SK-N-SH (cell line): ENCODE measurements around the gene MEN1. TPM values are rescaled to one million over a fixed set of nuclear protein-coding genes. Genes with fewer than 3 reads are reported as not detected.

Experiments
- CTCF ChIA-PET: fragments of 300-600, 350-600 bp; formaldehyde crosslinking; extraction: SDS; loops from one replicate; lab custom pipeline; 2021; lab: Yijun Ruan, JAX
- POLR2A ChIA-PET: fragments of 350-600 bp; sonication (Branson Sonifier 250); formaldehyde crosslinking; extraction: SDS; loops from one replicate; lab custom pipeline; 2020; ENCODE audit warnings: antibody characterized with exemption, inconsistent platforms; lab: Yijun Ruan, JAX
- DNase-seq: peaks from one replicate; pipeline ENCODE4 v3.0.0; 2012
- H2AFZ ChIP-seq: fragments of 200-600 bp; sonication (generic); 2 replicates; pipeline ENCODE4 v1.8.1; 2016; ENCODE audit warnings: antibody characterized with exemption, mild to moderate bottlenecking, low read depth
- H3F3A ChIP-seq: fragments of 200-600 bp; sonication (generic); replicated peaks from 2 replicates; pipeline ENCODE3; 2016; ENCODE audit warnings: antibody characterized with exemption, mild to moderate bottlenecking; ENCODE audit not compliant: insufficient read depth
- H3K27ac ChIP-seq, 2 experiments: fragments of 200-500 bp in 1 of 2; fragments of 200-600 bp in 1 of 2; sonication (Bioruptor generic) in 1 of 2; sonication (generic), shearing (Covaris generic) in 1 of 2; 2 replicates each; pipeline versions ENCODE4 v1.5.1 to v1.6.1; 2014 to 2016; ENCODE audit warnings: low read depth in 2 of 2, inconsistent platforms in 1 of 2, low read length in 1 of 2, mild to moderate bottlenecking in 1 of 2, mixed read lengths in 1 of 2
- H3K27me3 ChIP-seq: fragments of 200-600 bp; sonication (generic), shearing (Covaris generic); 2 replicates; pipeline ENCODE4 v1.6.1; 2016; ENCODE audit warnings: mixed run types; ENCODE audit not compliant: insufficient read depth
- H3K36me3 ChIP-seq, 2 experiments: fragments of 200-500 bp in 1 of 2; fragments of 200-600 bp in 1 of 2; sonication (Bioruptor generic) in 1 of 2; sonication (generic) in 1 of 2; replicated peaks in 1 of 2; 2 replicates each; pipeline versions ENCODE3 to v1.5.1; 2014 to 2016; ENCODE audit warnings: low read length in 1 of 2, mild to moderate bottlenecking in 1 of 2; ENCODE audit not compliant: insufficient read depth in 2 of 2, control insufficient read depth in 1 of 2
- H3K4me1 ChIP-seq, 2 experiments: fragments of 200-500 bp in 1 of 2; fragments of 200-600 bp in 1 of 2; sonication (Bioruptor generic) in 1 of 2; sonication (generic), shearing (Covaris generic) in 1 of 2; 2 replicates each; pipeline versions ENCODE4 v1.5.1 to v1.6.1; 2014 to 2016; ENCODE audit warnings: low read depth in 1 of 2, low read length in 1 of 2, mixed run types in 1 of 2; ENCODE audit not compliant: insufficient read depth in 2 of 2, control insufficient read depth in 1 of 2
- H3K4me2 ChIP-seq: fragments of 200-600 bp; sonication (generic), shearing (Covaris generic); 2 replicates; pipeline ENCODE4 v1.6.1; 2017; ENCODE audit warnings: mixed run types
- H3K4me3 ChIP-seq, 2 experiments: fragments of 200-500 bp in 1 of 2; fragments of 200-600 bp in 1 of 2; sonication (Bioruptor generic) in 1 of 2; sonication (generic), shearing (Covaris generic) in 1 of 2; 2 replicates each; pipeline versions ENCODE4 v1.5.1 to v1.8.1; 2014 to 2016; ENCODE audit warnings: low read depth in 2 of 2, inconsistent platforms in 1 of 2, low read length in 1 of 2, mild to moderate bottlenecking in 1 of 2, mixed read lengths in 1 of 2, moderate library complexity in 1 of 2
- H3K79me2 ChIP-seq: fragments of 200-600 bp; sonication (generic); 2 replicates; pipeline ENCODE4 v1.8.1; 2017; ENCODE audit warnings: mild to moderate bottlenecking; ENCODE audit not compliant: insufficient read depth
- H3K9ac ChIP-seq: fragments of 200-600 bp; sonication (generic); 2 replicates; pipeline ENCODE4 v1.6.1; 2017; ENCODE audit warnings: mixed run types
- H3K9me2 ChIP-seq: fragments of 200-600 bp; sonication (generic); 2 replicates; pipeline ENCODE4 v1.6.1; 2017; ENCODE audit warnings: mixed run types
- H3K9me3 ChIP-seq: fragments of 200-600 bp; sonication (generic); 2 replicates; pipeline ENCODE4 v1.6.1; 2017; ENCODE audit warnings: mixed run types, mild to moderate bottlenecking, moderate library complexity
- H4K20me1 ChIP-seq: fragments of 200-600 bp; sonication (generic); 2 replicates; pipeline ENCODE4 v1.6.1; 2017; ENCODE audit warnings: mild to moderate bottlenecking, mixed run types; ENCODE audit not compliant: insufficient read depth
- ELF1 ChIP-seq: IDR thresholded peaks from 2 replicates; pipeline ENCODE4 v1.4.0; 2012
- EP300 ChIP-seq, 2 experiments: IDR thresholded peaks; 2 replicates each; pipeline versions ENCODE4 v1.4.0 to v1.6.1; 2012; ENCODE audit warnings: borderline replicate concordance in 1 of 2, low read depth in 1 of 2, low read length in 1 of 2
- FOSL2 ChIP-seq: IDR thresholded peaks from 2 replicates; pipeline ENCODE4 v1.4.0; 2012; ENCODE audit warnings: low read depth, mild to moderate bottlenecking, moderate library complexity, borderline replicate concordance
- FOXJ3 ChIP-seq: sonication (generic); formaldehyde crosslinking; IDR thresholded peaks from 2 replicates; pipeline ENCODE4 v1.5.1; 2020; ENCODE audit warnings: mild to moderate bottlenecking, missing genetic modification reagents
- FOXM1 ChIP-seq: IDR thresholded peaks from 2 replicates; pipeline ENCODE4 v1.4.0; 2012; ENCODE audit warnings: low read depth, mild to moderate bottlenecking
- GABPA ChIP-seq: IDR thresholded peaks from 2 replicates; pipeline ENCODE4 v1.4.0; 2012; ENCODE audit warnings: low read depth, mild to moderate bottlenecking
- JUND ChIP-seq: IDR thresholded peaks from 2 replicates; pipeline ENCODE4 v1.4.0; 2012
- MEF2A ChIP-seq: IDR thresholded peaks from 2 replicates; pipeline ENCODE4 v1.4.0; 2012; ENCODE audit warnings: low read depth, borderline replicate concordance
- RFX5 ChIP-seq: IDR thresholded peaks from 2 replicates; pipeline ENCODE4 v1.6.1; 2012; ENCODE audit warnings: mild to moderate bottlenecking, improper control_type of control experiment, low read length
- TAF1 ChIP-seq: IDR thresholded peaks from 2 replicates; pipeline ENCODE4 v1.6.1; 2012; ENCODE audit warnings: low read depth, mild to moderate bottlenecking, low read length, moderate library complexity, borderline replicate concordance
- WGBS: methylation state at CpG from one replicate; pipeline ENCODE4 v1.1.6; 2017; ENCODE audit warnings: low lambda C conversion rate; 5-methylcytosine and 5-hydroxymethylcytosine counted together
- polyA plus RNA-seq, 3 experiments: library from polyadenylated mRNA; depleted of rRNA; stranded (reverse); fragments of >200 nt; gene quantifications; 2 replicates each; pipeline ENCODE4 v1.2.3, GENCODE V29; 2012
- TF ChIP-seq, protein P1 (sequence below): fragments of 200-600 bp; sonication (generic); IDR thresholded peaks from 2 replicates; pipeline ENCODE4 v1.6.1; 2017; ENCODE audit warnings: antibody characterized with exemption, mild to moderate bottlenecking, moderate library complexity
- TF ChIP-seq, protein P2 (sequence below): IDR thresholded peaks from 2 replicates; pipeline ENCODE4 v1.4.0; 2012; ENCODE audit warnings: low read depth, borderline replicate concordance
- TF ChIP-seq, protein P3 (sequence below): fragments of 150-350 bp; IDR thresholded peaks from 2 replicates; pipeline ENCODE4 v1.6.1; 2017; ENCODE audit warnings: antibody characterized with exemption, low read length, low read depth, borderline replicate concordance

Gene MEN1
- polyA plus RNA-seq, 1 of the 3 experiments (the other 2 are of a cell fraction), result 52.9 TPM

DNA sequence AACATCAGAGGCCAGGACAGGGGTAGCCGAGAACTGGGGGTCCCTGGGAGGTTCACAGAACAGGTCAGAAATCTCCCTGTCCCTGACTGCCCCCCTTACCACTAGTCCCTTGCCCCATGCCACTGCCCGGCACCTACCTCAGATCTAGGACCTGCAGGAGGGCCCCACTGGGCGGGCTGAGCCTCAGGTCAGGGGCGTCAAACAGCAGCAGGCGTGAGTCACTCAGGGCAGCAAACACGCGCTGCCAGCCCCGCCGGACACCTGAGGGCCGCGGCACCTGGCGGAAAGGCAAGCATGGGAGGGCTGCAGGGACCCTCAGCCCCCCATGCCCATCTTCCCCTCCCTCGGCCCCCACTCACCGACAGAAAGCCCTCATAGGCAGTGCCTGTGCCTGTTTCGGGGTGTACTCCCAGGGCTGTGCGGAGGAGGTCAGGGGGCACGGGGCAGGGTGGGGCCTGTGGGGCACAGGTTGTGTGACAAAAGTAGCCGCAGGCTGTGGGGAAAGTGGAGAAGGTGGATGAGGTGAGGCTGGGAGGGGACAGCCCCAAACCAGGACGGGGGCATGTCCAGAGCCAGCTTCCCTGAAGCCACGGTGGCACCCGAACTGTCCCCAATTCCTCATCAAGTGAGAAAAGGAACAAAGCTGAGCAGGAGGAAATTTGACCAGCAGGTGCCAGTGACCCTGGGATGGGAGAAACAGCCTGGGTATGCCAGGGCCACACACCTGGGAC lies 22.3 kb upstream of the MEN1 start:
- Histone ChIP-seq H3K4me1 (peaks cover 0 to 5% of the 10 kb centered on the region in 2 experiments; a peak in 1 of 4 replicates), H3K9ac (no peak overlapping the region), H4K20me1 (no peaks in the 10 kb centered on the region), H3K27ac (no peak overlapping the region), H3K27me3 (no peaks in the 10 kb centered on the region), H3K4me2 (no peak overlapping the region), H2AFZ (no peak overlapping the region), H3K9me2 (no peaks in the 10 kb centered on the region), H3K4me3 (no peak overlapping the region), H3F3A (no peaks in the 10 kb centered on the region), H3K9me3 (no peaks in the 10 kb centered on the region), H3K79me2 (no peaks in the 10 kb centered on the region), H3K36me3 (no peaks in the 10 kb centered on the region)
- POLR2A ChIA-PET, result no interaction called here
- CTCF ChIA-PET, result no interaction called here
- 91% methylated on average over 15 of the region's 21 CpGs for WGBS
- no peak for DNase-seq
- TF ChIP-seq FOXM1, result no peak
- TF ChIP-seq GABPA, result no peak

DNA sequence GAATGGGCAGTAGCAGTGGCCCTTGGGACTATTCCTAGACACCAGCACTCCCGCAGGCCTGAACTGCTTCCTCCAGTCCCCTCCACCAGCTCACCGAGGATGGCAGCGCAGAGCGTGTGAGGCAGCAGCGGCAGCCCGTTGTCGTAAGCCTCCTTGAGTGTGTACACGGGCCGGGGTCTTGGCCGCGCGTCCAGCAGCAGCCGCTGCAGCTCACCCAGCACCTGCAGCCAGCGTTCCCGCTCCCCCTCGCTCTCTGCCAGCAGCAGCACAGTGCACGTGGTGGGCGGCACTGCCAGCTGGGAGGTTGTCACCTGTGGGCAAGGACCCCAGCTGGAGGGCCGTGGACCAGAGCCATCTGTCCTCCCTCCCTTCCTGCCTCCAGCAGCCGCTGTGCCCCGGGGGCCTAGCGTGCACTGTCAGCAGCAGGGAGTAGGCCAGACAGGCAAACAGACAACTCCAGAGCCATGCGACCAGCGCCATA lies 21.1 kb upstream of the MEN1 start:
- POLR2A ChIA-PET, result no interaction called here
- Histone ChIP-seq H2AFZ (no peak overlapping the region), H3K4me3 (no peak overlapping the region), H3K9me3 (no peaks in the 10 kb centered on the region), H3K4me1 (peaks cover 0 to 5% of the 10 kb centered on the region in 2 experiments; a peak in 1 of 4 replicates), H3F3A (no peaks in the 10 kb centered on the region), H3K4me2 (no peak overlapping the region), H3K9ac (no peak overlapping the region), H3K27ac (no peak overlapping the region), H3K9me2 (no peaks in the 10 kb centered on the region), H3K79me2 (no peaks in the 10 kb centered on the region), H3K27me3 (no peaks in the 10 kb centered on the region), H3K36me3 (no peaks in the 10 kb centered on the region), H4K20me1 (no peaks in the 10 kb centered on the region)
- CTCF ChIA-PET, result interaction anchor here (1.7 to 1.8 kb wide), 2 partner anchors 13 to 15 kb away, joined by 5 to 7 read pairs; partner anchors contain the start of gene CDC42BPG
- WGBS, result 87% methylated on average over 13 of the region's 24 CpGs
- no peak for TF ChIP-seq RFX5
- no peak for TF ChIP-seq JUND
- TF ChIP-seq EP300 (IDR thresholded peaks at IDR 0.05; ENCODE audit: borderline replicate concordance in 1 of 2, low read depth in 1 of 2, low read length in 1 of 2), result no peak
- TF ChIP-seq, protein P1, sequence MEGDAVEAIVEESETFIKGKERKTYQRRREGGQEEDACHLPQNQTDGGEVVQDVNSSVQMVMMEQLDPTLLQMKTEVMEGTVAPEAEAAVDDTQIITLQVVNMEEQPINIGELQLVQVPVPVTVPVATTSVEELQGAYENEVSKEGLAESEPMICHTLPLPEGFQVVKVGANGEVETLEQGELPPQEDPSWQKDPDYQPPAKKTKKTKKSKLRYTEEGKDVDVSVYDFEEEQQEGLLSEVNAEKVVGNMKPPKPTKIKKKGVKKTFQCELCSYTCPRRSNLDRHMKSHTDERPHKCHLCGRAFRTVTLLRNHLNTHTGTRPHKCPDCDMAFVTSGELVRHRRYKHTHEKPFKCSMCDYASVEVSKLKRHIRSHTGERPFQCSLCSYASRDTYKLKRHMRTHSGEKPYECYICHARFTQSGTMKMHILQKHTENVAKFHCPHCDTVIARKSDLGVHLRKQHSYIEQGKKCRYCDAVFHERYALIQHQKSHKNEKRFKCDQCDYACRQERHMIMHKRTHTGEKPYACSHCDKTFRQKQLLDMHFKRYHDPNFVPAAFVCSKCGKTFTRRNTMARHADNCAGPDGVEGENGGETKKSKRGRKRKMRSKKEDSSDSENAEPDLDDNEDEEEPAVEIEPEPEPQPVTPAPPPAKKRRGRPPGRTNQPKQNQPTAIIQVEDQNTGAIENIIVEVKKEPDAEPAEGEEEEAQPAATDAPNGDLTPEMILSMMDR, result no peak
- DNase-seq, result no peak

DNA sequence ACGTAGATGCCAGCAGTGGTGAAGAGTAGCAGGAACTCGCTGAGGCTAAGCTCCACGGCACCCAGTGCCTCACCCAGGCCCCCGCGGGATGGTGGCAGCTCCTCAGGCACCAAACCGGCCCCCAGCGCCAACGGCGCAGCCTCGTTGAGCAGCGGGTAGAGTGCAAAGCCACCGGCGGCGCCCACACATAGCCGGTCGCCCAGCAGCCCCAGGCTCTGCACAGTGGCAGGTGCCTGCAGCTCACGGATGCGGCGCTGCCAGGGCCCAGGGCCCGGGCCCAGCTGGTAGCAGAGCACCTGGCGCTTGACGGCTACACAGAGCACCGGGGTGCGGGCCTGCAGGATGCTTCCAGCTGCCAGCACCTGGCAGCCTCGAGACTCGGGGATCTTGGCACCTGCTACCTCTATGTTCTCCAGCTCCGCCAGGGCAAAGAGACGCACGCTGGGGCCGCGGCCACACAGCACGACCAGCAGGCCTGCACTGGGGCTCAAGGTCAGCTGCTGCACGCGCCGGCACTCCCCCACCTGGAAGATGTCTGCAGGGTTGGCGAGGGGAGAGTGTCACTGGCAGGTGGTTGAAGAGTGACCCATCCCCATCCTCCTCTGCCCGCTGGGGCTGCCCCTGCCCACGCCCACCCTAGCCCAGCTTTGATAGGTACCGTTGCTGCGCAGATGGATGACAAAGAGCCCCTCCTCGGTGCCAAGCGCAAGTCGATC lies 19.3 kb upstream of the MEN1 start:
- no peak for DNase-seq
- H3K36me3 ChIP-seq, result no peaks in the 10 kb centered on the region
- 82% methylated on average over 19 of the region's 43 CpGs for WGBS
- no peaks in the 10 kb centered on the region for H3F3A ChIP-seq
- H3K4me1 ChIP-seq, result no peaks in the 10 kb centered on the region; a peak in 1 of 4 replicates
- no peak overlapping the region for H2AFZ ChIP-seq
- no peaks in the 10 kb centered on the region for H3K79me2 ChIP-seq
- POLR2A ChIA-PET, result no interaction called here
- H3K4me3 ChIP-seq, result no peak overlapping the region
- no peaks in the 10 kb centered on the region for H4K20me1 ChIP-seq
- H3K4me2 ChIP-seq, result no peak overlapping the region
- H3K9me3 ChIP-seq, result no peaks in the 10 kb centered on the region
- H3K27ac ChIP-seq, result no peak overlapping the region
- H3K9ac ChIP-seq, result no peak overlapping the region
- H3K9me2 ChIP-seq, result no peaks in the 10 kb centered on the region
- CTCF ChIA-PET, result interaction anchor here (0.8 to 1.8 kb wide), 6 partner anchors 14 to 184 kb away, joined by 3 to 7 read pairs (median 4); partner anchors contain the start of genes ARL2, CDC42BPG and RASGRP2
- no peaks in the 10 kb centered on the region for H3K27me3 ChIP-seq
- TF ChIP-seq, protein P2, sequence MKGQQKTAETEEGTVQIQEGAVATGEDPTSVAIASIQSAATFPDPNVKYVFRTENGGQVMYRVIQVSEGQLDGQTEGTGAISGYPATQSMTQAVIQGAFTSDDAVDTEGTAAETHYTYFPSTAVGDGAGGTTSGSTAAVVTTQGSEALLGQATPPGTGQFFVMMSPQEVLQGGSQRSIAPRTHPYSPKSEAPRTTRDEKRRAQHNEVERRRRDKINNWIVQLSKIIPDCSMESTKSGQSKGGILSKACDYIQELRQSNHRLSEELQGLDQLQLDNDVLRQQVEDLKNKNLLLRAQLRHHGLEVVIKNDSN, result no peak
- TF ChIP-seq RFX5, result no peak
- TF ChIP-seq MEF2A, result no peak
- TF ChIP-seq, protein P1, result no peak
- TF ChIP-seq, protein P3, sequence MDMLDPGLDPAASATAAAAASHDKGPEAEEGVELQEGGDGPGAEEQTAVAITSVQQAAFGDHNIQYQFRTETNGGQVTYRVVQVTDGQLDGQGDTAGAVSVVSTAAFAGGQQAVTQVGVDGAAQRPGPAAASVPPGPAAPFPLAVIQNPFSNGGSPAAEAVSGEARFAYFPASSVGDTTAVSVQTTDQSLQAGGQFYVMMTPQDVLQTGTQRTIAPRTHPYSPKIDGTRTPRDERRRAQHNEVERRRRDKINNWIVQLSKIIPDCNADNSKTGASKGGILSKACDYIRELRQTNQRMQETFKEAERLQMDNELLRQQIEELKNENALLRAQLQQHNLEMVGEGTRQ, result no peak
- TF ChIP-seq GABPA, result no peak
- TF ChIP-seq ELF1, result no peak
- no peak for TF ChIP-seq FOXJ3 (CRISPR knock-in tag)
- TF ChIP-seq FOSL2, result no peak
- no peak for TF ChIP-seq TAF1
